ENCODE measurements around the gene ITPR2.

DNA sequence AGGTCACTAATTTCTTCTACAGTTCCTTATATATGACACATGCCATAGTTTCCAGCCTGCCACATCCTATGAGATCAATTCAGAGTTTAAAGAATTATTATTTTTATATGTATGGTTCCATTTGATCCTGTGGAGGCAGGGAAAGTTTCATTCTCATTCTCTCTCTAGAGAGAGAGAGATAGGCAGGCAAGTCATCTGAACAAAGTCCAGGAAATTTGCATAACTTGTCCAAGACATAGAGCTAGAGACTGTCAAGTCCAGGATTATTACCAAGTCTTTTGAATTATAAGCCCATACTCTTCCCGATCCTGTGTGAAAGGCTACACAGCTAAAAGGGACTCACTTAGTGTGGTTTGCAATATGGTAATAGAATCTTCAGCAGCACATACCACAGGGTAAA, 422.3 kb downstream of the ITPR2 start:
- TF ChIP-seq, protein P1, sequence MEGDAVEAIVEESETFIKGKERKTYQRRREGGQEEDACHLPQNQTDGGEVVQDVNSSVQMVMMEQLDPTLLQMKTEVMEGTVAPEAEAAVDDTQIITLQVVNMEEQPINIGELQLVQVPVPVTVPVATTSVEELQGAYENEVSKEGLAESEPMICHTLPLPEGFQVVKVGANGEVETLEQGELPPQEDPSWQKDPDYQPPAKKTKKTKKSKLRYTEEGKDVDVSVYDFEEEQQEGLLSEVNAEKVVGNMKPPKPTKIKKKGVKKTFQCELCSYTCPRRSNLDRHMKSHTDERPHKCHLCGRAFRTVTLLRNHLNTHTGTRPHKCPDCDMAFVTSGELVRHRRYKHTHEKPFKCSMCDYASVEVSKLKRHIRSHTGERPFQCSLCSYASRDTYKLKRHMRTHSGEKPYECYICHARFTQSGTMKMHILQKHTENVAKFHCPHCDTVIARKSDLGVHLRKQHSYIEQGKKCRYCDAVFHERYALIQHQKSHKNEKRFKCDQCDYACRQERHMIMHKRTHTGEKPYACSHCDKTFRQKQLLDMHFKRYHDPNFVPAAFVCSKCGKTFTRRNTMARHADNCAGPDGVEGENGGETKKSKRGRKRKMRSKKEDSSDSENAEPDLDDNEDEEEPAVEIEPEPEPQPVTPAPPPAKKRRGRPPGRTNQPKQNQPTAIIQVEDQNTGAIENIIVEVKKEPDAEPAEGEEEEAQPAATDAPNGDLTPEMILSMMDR (IDR thresholded peaks at IDR 0.05; ENCODE audit: low read depth, low read length) = no peak
- no peak for TF ChIP-seq EZH2phosphoT487 (IDR thresholded peaks at IDR 0.05; ENCODE audit: low read depth)

All from OCI-LY3 (cell line).